Vagina (tissue), 2 donors: ENCODE data around the gene SPACA6. TPM values are rescaled to one million over a fixed set of nuclear protein-coding genes. Genes with fewer than 3 reads are reported as not detected.

Experiments
- DNase-seq, 2 donors: peaks; one replicate each; pipeline ENCODE4 v3.0.0-alpha.2; 2017; ENCODE audit errors: extremely low spot score in 2 of 2
- H3K27ac ChIP-seq: fragments of 200-600 bp; sonication (generic); one replicate; pipeline ENCODE4 v1.5.1; 2019
- H3K27me3 ChIP-seq: fragments of 200-600 bp; sonication (generic); one replicate; pipeline ENCODE4 v1.5.1; 2019
- H3K36me3 ChIP-seq, 2 donors: fragments of 200-600 bp; sonication (generic); one replicate each; pipeline ENCODE4 v1.5.1; 2017 to 2019
- H3K4me1 ChIP-seq: fragments of 200-600 bp; sonication (generic); one replicate; pipeline ENCODE4 v1.5.1; 2019
- H3K4me3 ChIP-seq, 2 donors: fragments of 200-600 bp; sonication (generic); 1 replicate in 1 of 2; 2 replicates in 1 of 2; pipeline ENCODE4 v1.5.1; 2016 to 2019
- H3K9me3 ChIP-seq: fragments of 200-600 bp; sonication (generic); one replicate; pipeline ENCODE4 v1.5.1; 2019
- CTCF ChIP-seq, 3 experiments: fragments of 450-650 bp in 2 of 3; fragments of 200-600 bp in 1 of 3; sonication (generic) in 1 of 3; IDR thresholded peaks; one replicate each; pipeline ENCODE4 v1.5.1; 2017 to 2019; ENCODE audit warnings: antibody characterized with exemption in 3 of 3, mild to moderate bottlenecking in 2 of 3, moderate library complexity in 2 of 3
- POLR2A ChIP-seq, 2 donors: fragments of 450-650 bp; IDR thresholded peaks; one replicate each; pipeline ENCODE4 v1.6.1; 2017; ENCODE audit warnings: antibody characterized with exemption in 2 of 2, mild to moderate bottlenecking in 2 of 2, moderate library complexity in 2 of 2
- POLR2AphosphoS5 ChIP-seq, 2 donors: sonication (generic); formaldehyde crosslinking; IDR thresholded peaks; one replicate each; pipeline ENCODE4 v1.9.0; 2017; ENCODE audit warnings: antibody characterized with exemption in 2 of 2, mild to moderate bottlenecking in 2 of 2, low read depth in 1 of 2; ENCODE audit not compliant: insufficient read depth in 1 of 2
- intact Hi-C: fragments of 100-400 bp; cut with DNase I; formaldehyde crosslinking; loops from one replicate; pipeline ENCODE4 v1.15.1; 2023
- total RNA-seq: library from RNA; depleted of rRNA; stranded (reverse); fragments of >200 nt; gene quantifications from one replicate; pipeline ENCODE4 v1.2.3, GENCODE V29; 2016

The SPACA6 gene
- total RNA-seq, 1 donor from 2014 or later, result 53.0 TPM

DNA sequence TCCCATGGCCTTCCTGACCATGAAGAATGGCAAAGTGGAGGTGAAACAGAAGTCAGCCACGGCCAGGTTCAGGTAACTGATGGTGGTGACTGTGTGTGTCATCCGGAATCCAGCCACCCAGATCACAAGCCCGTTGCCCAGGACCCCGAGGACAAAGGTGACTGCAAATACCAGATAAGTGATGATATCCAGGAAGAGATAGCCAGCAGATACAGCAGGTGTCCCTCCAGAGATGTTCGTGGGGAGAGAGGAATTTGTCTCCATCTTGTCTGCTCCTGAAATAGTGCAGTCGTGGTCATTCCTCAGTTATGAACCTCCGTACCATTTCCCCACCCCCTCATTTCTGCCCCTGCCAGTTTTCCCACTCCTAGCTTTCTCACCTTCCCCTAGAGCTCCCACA is 53.6 kb downstream of the SPACA6 start:
- TF ChIP-seq CTCF (IDR thresholded peaks at IDR 0.05) (no peak), POLR2A (IDR thresholded peaks at IDR 0.05) (no peak), POLR2AphosphoS5 (IDR thresholded peaks at IDR 0.05; ENCODE audit: insufficient read depth in 1 of 2, low read depth in 1 of 2) (no peak)
- no peak for DNase-seq
- intact Hi-C loops, result no loop called here

GRCh38 chr19:51749979-51750378 is 56.8 kb downstream of the SPACA6 start:
- intact Hi-C loops, result no loop called here
- no peak for DNase-seq
- H3K27ac ChIP-seq, result no peak overlapping the region
- no peaks in the 10 kb centered on the region for H3K36me3 ChIP-seq
- no peak overlapping the region for H3K4me3 ChIP-seq
- H3K9me3 ChIP-seq, result no peaks in the 10 kb centered on the region
- no peak for TF ChIP-seq POLR2AphosphoS5 (IDR thresholded peaks at IDR 0.05; ENCODE audit: insufficient read depth in 1 of 2, low read depth in 1 of 2)
- TF ChIP-seq POLR2A (IDR thresholded peaks at IDR 0.05), result no peak
- TF ChIP-seq CTCF (IDR thresholded peaks at IDR 0.05), result no peak
- no peaks in the 10 kb centered on the region for H3K27me3 ChIP-seq
- H3K4me1 ChIP-seq, result no peaks in the 10 kb centered on the region

More for the DNA sequence above, 53.6 kb downstream of the SPACA6 start:
- no peaks in the 10 kb centered on the region for H3K36me3 ChIP-seq
- H3K9me3 ChIP-seq, result no peaks in the 10 kb centered on the region
- no peak overlapping the region for H3K27ac ChIP-seq
- H3K4me3 ChIP-seq, result no peak overlapping the region
- H3K4me1 ChIP-seq, result no peaks in the 10 kb centered on the region
- H3K27me3 ChIP-seq, result no peaks in the 10 kb centered on the region

GRCh38 chr19:51750400-51751094 is 57.4 kb downstream of the SPACA6 start:
- TF ChIP-seq POLR2A (IDR thresholded peaks at IDR 0.05) (no peak), CTCF (IDR thresholded peaks at IDR 0.05) (no peak), POLR2AphosphoS5 (IDR thresholded peaks at IDR 0.05; ENCODE audit: insufficient read depth in 1 of 2, low read depth in 1 of 2) (no peak)
- intact Hi-C loops, result no loop called here
- H3K27ac ChIP-seq, result no peak overlapping the region

DNA sequence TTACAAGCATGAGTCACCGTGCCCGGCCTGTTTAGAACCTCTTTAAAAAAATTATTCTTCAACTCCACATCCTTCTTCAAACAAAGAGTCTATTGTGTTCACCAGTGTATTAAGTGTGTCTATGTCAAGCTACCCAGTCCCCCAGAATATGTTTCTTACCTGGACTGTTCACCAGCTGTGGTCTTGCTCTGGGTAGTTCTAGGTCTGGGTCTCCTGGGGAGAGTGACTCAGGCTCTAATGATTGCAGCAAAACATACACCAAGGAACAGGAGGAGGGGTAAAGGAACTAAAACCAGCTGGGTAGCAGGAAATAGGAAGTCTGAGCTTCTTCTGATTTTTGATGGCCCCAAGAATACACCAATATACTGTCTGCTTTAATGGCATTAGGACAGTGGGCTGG is 58.5 kb downstream of the SPACA6 start, which contains the start of gene FPR1:
Gene FPR1 (minus strand): TSS at position 224 of the 400 bp plus-strand sequence. CDS start 4,884 bp downstream, outside the sequence.
- Histone ChIP-seq H3K9me3 (no peaks in the 10 kb centered on the region), H3K27ac (no peak within 1 kb of the TSS), H3K4me1 (no peaks in the 10 kb centered on the region), H3K27me3 (no peaks in the 10 kb centered on the region), H3K36me3 (no peaks in the 10 kb centered on the region), H3K4me3 (no peak within 1 kb of the TSS)
- TF ChIP-seq POLR2AphosphoS5 (IDR thresholded peaks at IDR 0.05; ENCODE audit: insufficient read depth in 1 of 2, low read depth in 1 of 2) (no peak), CTCF (IDR thresholded peaks at IDR 0.05) (no peak), POLR2A (IDR thresholded peaks at IDR 0.05) (no peak)
- intact Hi-C loops, result no loop called here
- DNase-seq, result no peak

More at GRCh38 chr19:51750400-51751094, 57.4 kb downstream of the SPACA6 start:
- no peaks in the 10 kb centered on the region for H3K27me3 ChIP-seq
- no peak overlapping the region for H3K4me3 ChIP-seq
- H3K9me3 ChIP-seq, result no peaks in the 10 kb centered on the region
- DNase-seq, result no peak
- H3K36me3 ChIP-seq, result no peaks in the 10 kb centered on the region
- H3K4me1 ChIP-seq, result no peaks in the 10 kb centered on the region

- Histone ChIP-seq H3K36me3 (no peaks in the 10 kb centered on the region), H3K9me3 (no peaks in the 10 kb centered on the region), H3K4me1 (no peaks in the 10 kb centered on the region), H3K27me3 (no peaks in the 10 kb centered on the region), H3K27ac (no peak overlapping the region), H3K4me3 (no peak overlapping the region)
- intact Hi-C loops, result no loop called here
- no peak for TF ChIP-seq CTCF (IDR thresholded peaks at IDR 0.05)
- TF ChIP-seq POLR2AphosphoS5 (IDR thresholded peaks at IDR 0.05; ENCODE audit: insufficient read depth in 1 of 2, low read depth in 1 of 2), result no peak
- no peak for TF ChIP-seq POLR2A (IDR thresholded peaks at IDR 0.05)
- DNase-seq, result no peak
Observed at GRCh38 chr19:51754109-51754508, 61.0 kb downstream of the SPACA6 start.
